Mesenchymal stem cell (in vitro differentiated cells and primary cell): Measurements from ENCODE around the gene SLC47A1.

Experiments
- DNase-seq: peaks from one replicate; pipeline ENCODE4 v3.0.0-alpha.2; 2013
- H2AFZ ChIP-seq: one replicate; pipeline ENCODE4 v1.6.1; 2013; ENCODE audit warnings: low read depth, mild to moderate bottlenecking, control low read depth, inconsistent platforms, low read length, moderate library complexity
- H2AK5ac ChIP-seq: 2 replicates; pipeline ENCODE4 v1.6.1; 2013; ENCODE audit warnings: low read length, moderate library complexity, mild to moderate bottlenecking, inconsistent platforms; ENCODE audit not compliant: severe bottlenecking
- H2BK120ac ChIP-seq: one replicate; pipeline ENCODE4 v1.6.1; 2013; ENCODE audit warnings: low read depth, mild to moderate bottlenecking, inconsistent platforms, low read length, moderate library complexity
- H2BK12ac ChIP-seq, 2 experiments: one replicate each; pipeline ENCODE4 v1.6.1; 2013; ENCODE audit warnings: inconsistent platforms in 2 of 2, low read length in 2 of 2, mild to moderate bottlenecking in 2 of 2, moderate library complexity in 2 of 2, control low read depth in 1 of 2
- H2BK15ac ChIP-seq: one replicate; pipeline ENCODE4 v1.6.1; 2013; ENCODE audit warnings: mild to moderate bottlenecking, low read depth, inconsistent platforms; ENCODE audit not compliant: poor library complexity, severe bottlenecking
- H2BK5ac ChIP-seq: 2 replicates; pipeline ENCODE4 v1.6.1; 2013; ENCODE audit warnings: low read depth, mild to moderate bottlenecking, low read length, control low read depth, inconsistent platforms; ENCODE audit not compliant: poor library complexity, severe bottlenecking
- H3K14ac ChIP-seq, 2 experiments: one replicate each; pipeline ENCODE4 v1.6.1; 2013; ENCODE audit warnings: inconsistent platforms in 2 of 2, low read length in 2 of 2, control low read depth in 1 of 2, mild to moderate bottlenecking in 1 of 2, moderate library complexity in 1 of 2
- H3K18ac ChIP-seq, 2 experiments: one replicate each; pipeline ENCODE4 v1.6.1; 2013; ENCODE audit warnings: inconsistent platforms in 2 of 2, low read length in 2 of 2, control low read depth in 1 of 2, low read depth in 1 of 2, mild to moderate bottlenecking in 1 of 2
- H3K23ac ChIP-seq, 2 experiments: one replicate each; pipeline ENCODE4 v1.6.1; 2013; ENCODE audit warnings: inconsistent platforms in 2 of 2, low read length in 2 of 2, mild to moderate bottlenecking in 2 of 2, moderate library complexity in 2 of 2, control low read depth in 1 of 2
- H3K27ac ChIP-seq: 2 replicates; pipeline ENCODE4 v1.5.1; 2013; ENCODE audit warnings: mild to moderate bottlenecking, moderate library complexity, low read length, control low read depth, inconsistent platforms; ENCODE audit not compliant: poor library complexity, severe bottlenecking
- H3K27me3 ChIP-seq, 2 experiments: 2 replicates each; pipeline versions ENCODE4 v1.6.1 to v1.7.0; 2013; ENCODE audit warnings: low read length in 2 of 2, mild to moderate bottlenecking in 2 of 2, moderate library complexity in 2 of 2, control low read depth in 1 of 2, inconsistent platforms in 1 of 2; ENCODE audit not compliant: control insufficient read depth in 1 of 2, insufficient read depth in 1 of 2
- H3K36me3 ChIP-seq, 2 experiments: 2 replicates each; pipeline versions ENCODE4 v1.6.1 to v1.7.0; 2013; ENCODE audit warnings: low read length in 2 of 2, control low read depth in 1 of 2, inconsistent platforms in 1 of 2, low read depth in 1 of 2, mild to moderate bottlenecking in 1 of 2; ENCODE audit not compliant: insufficient read depth in 2 of 2, control insufficient read depth in 1 of 2
- H3K4ac ChIP-seq, 2 experiments: one replicate each; pipeline ENCODE4 v1.6.1; 2013; ENCODE audit warnings: inconsistent platforms in 2 of 2, low read length in 2 of 2, mild to moderate bottlenecking in 2 of 2, moderate library complexity in 2 of 2, control low read depth in 1 of 2, low read depth in 1 of 2
- H3K4me1 ChIP-seq: 2 replicates; pipeline ENCODE4 v1.6.1; 2013; ENCODE audit warnings: low read depth, low read length, control low read depth; ENCODE audit not compliant: control insufficient read depth, insufficient read depth
- H3K4me2 ChIP-seq: 2 replicates; pipeline ENCODE4 v1.6.1; 2013; ENCODE audit warnings: low read length, mild to moderate bottlenecking, inconsistent platforms; ENCODE audit not compliant: poor library complexity, severe bottlenecking
- H3K4me3 ChIP-seq, 2 experiments: 2 replicates each; pipeline versions ENCODE4 v1.5.1 to v1.7.0; 2013; ENCODE audit warnings: low read length in 2 of 2, mild to moderate bottlenecking in 2 of 2, control low read depth in 1 of 2, low read depth in 1 of 2; ENCODE audit not compliant: insufficient read depth in 1 of 2
- H3K79me1 ChIP-seq: replicated peaks from 2 replicates; pipeline ENCODE4 v1.6.1; 2013; ENCODE audit warnings: mild to moderate bottlenecking, control low read depth, low read length, inconsistent platforms; ENCODE audit not compliant: poor library complexity, severe bottlenecking
- H3K9ac ChIP-seq: 2 replicates; pipeline ENCODE4 v1.7.0; 2013; ENCODE audit warnings: mild to moderate bottlenecking, low read length, moderate library complexity
- H3K9me3 ChIP-seq: 2 replicates; pipeline ENCODE4 v1.7.0; 2013; ENCODE audit warnings: mild to moderate bottlenecking, low read length; ENCODE audit not compliant: control insufficient read depth
- H4K8ac ChIP-seq: one replicate; pipeline ENCODE4 v1.6.1; 2013; ENCODE audit warnings: inconsistent platforms, mild to moderate bottlenecking, low read length, moderate library complexity
- H4K91ac ChIP-seq: one replicate; pipeline ENCODE4 v1.6.1; 2013; ENCODE audit warnings: mild to moderate bottlenecking, low read length, inconsistent platforms
- WGBS: methylation state at CpG from one replicate; pipeline ENCODE4 v1.1.7; 2013; ENCODE audit warnings: mixed read lengths; 5-methylcytosine and 5-hydroxymethylcytosine counted together

Gene SLC47A1

DNA sequence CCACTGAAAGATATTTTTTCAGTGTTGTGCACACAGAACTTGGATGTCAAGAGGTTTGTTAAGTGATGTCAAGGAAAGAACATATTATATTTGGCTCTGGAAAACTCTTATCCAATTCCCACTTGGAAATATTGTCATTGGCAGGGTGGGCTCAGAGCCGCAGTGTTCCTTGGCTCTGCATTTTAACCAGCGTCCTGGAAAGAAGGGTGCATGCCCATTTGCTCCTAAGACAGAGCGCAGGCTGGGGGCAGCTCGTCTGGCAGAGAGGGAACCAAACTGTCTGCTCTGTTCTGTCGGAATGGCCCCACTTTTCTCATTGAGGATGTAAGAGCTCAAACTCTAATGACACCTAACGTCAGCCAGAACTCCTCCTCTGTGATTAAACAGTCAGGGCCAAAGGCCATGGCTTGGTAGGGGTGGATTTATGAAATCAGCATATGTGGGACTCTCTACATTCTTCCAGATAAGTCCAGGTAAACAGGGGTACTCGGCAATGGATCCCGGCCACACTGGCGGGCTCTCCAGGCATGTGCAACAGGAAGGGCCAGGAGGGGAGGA is 18.0 kb downstream of the SLC47A1 start:
- no peak overlapping the region for H3K14ac ChIP-seq
- H3K79me1 ChIP-seq, result no peaks in the 10 kb centered on the region
- H3K23ac ChIP-seq, result no peak overlapping the region
- no peak overlapping the region for H2AK5ac ChIP-seq
- no peak overlapping the region for H4K91ac ChIP-seq
- H3K4me3 ChIP-seq, result no peak overlapping the region
- H3K4me2 ChIP-seq, result no peak overlapping the region
- no peak overlapping the region for H2BK120ac ChIP-seq
- peaks cover 1% of the 10 kb centered on the region for H3K4me1 ChIP-seq
- no peaks in the 10 kb centered on the region for H3K9me3 ChIP-seq
- no peak overlapping the region for H3K27ac ChIP-seq
- H2BK15ac ChIP-seq, result no peak overlapping the region
- no peak overlapping the region for H4K8ac ChIP-seq
- no peak overlapping the region for H2AFZ ChIP-seq
- H3K36me3 ChIP-seq, result no peaks in the 10 kb centered on the region
- H3K9ac ChIP-seq, result no peak overlapping the region
- H3K18ac ChIP-seq, result no peak overlapping the region
- H2BK5ac ChIP-seq, result no peak overlapping the region
- no peak overlapping the region for H2BK12ac ChIP-seq
- H3K27me3 ChIP-seq, result peaks cover 15 to 38% of the 10 kb centered on the region in 2 experiments
- 74% methylated on average over 8 of the region's 9 CpGs for WGBS
- no peak overlapping the region for H3K4ac ChIP-seq
- DNase-seq, result no peak

DNA sequence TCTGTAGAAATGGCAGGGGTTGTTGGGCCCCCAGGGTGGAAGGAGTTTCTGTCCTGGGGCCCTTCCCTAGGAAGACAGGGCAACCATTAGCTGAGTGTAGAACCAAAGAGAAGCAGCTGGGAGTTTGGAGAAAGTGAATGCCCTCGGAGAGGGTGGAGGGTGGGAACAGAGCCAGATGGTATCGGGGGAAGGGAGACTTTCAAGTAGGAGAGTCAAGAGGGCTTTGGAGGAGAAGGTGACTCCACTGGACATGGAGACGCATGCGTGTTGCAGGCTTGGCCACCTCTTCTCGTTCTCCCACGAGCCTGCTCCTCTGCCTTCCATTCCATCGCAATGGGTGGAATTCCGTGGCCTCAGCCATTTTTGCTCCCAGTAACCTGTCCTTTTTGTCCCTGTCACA is 19.4 kb downstream of the SLC47A1 start:
- WGBS, result 91% methylated on average over 8 of the region's 8 CpGs
- H3K9ac ChIP-seq, result no peak overlapping the region
- peaks cover 1% of the 10 kb centered on the region for H3K9me3 ChIP-seq
- H2BK15ac ChIP-seq, result no peak overlapping the region
- no peak overlapping the region for H2AK5ac ChIP-seq
- no peak overlapping the region for H3K27ac ChIP-seq
- H4K8ac ChIP-seq, result no peak overlapping the region
- no peaks in the 10 kb centered on the region for H3K79me1 ChIP-seq
- H3K27me3 ChIP-seq, result peaks cover 15 to 38% of the 10 kb centered on the region in 2 experiments
- H2BK120ac ChIP-seq, result no peak overlapping the region
- H3K4me2 ChIP-seq, result no peak overlapping the region
- no peak overlapping the region for H3K23ac ChIP-seq
- H3K4me1 ChIP-seq, result peaks cover 1% of the 10 kb centered on the region
- H2AFZ ChIP-seq, result no peak overlapping the region
- H2BK5ac ChIP-seq, result no peak overlapping the region
- no peak for DNase-seq
- H2BK12ac ChIP-seq, result no peak overlapping the region
- no peaks in the 10 kb centered on the region for H3K36me3 ChIP-seq
- H3K18ac ChIP-seq, result no peak overlapping the region
- no peak overlapping the region for H3K4me3 ChIP-seq
- no peak overlapping the region for H4K91ac ChIP-seq
- H3K14ac ChIP-seq, result no peak overlapping the region
- no peak overlapping the region for H3K4ac ChIP-seq

DNA sequence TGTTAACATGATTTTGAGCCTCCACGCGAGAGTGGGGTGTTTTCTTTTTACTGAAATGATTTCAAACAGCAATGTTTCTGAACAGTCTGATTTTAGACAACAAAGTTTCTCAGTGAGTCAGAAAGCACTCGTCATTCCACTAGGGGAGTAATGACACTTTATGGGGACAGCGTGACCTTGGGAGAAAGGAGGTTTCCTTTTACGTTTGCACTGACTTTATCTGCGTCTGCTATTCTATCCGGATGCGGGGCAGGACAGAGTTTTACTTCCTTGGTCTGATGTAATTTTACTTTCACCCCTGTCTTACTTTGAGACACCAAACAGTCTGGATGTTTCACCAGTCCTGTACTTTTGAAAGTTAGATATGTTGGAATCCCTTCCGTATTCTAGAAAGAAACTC is 20.7 kb downstream of the SLC47A1 start:
- H3K14ac ChIP-seq, result no peak overlapping the region
- H3K4me2 ChIP-seq, result no peak overlapping the region
- H3K4me3 ChIP-seq, result peak overlapping the region in 1 of 2 experiments; percentile 6
- no peak overlapping the region for H3K27ac ChIP-seq
- no peak overlapping the region for H2BK120ac ChIP-seq
- no peak overlapping the region for H3K18ac ChIP-seq
- H2BK15ac ChIP-seq, result no peak overlapping the region
- H2BK5ac ChIP-seq, result no peak overlapping the region
- H3K79me1 ChIP-seq, result no peaks in the 10 kb centered on the region
- no peak overlapping the region for H3K4ac ChIP-seq
- 79% methylated on average over 8 of the region's 9 CpGs for WGBS
- no peaks in the 10 kb centered on the region for H3K36me3 ChIP-seq
- no peak overlapping the region for H4K8ac ChIP-seq
- H2AK5ac ChIP-seq, result no peak overlapping the region
- no peak overlapping the region for H4K91ac ChIP-seq
- H3K27me3 ChIP-seq, result peaks cover 15 to 42% of the 10 kb centered on the region in 2 experiments
- DNase-seq, result no peak
- peak overlapping the region; percentile 53 for H3K9ac ChIP-seq
- H3K4me1 ChIP-seq, result peaks cover 1% of the 10 kb centered on the region
- H3K23ac ChIP-seq, result no peak overlapping the region
- peaks cover 5% of the 10 kb centered on the region for H3K9me3 ChIP-seq
- H2BK12ac ChIP-seq, result no peak overlapping the region
- no peak overlapping the region for H2AFZ ChIP-seq

DNA sequence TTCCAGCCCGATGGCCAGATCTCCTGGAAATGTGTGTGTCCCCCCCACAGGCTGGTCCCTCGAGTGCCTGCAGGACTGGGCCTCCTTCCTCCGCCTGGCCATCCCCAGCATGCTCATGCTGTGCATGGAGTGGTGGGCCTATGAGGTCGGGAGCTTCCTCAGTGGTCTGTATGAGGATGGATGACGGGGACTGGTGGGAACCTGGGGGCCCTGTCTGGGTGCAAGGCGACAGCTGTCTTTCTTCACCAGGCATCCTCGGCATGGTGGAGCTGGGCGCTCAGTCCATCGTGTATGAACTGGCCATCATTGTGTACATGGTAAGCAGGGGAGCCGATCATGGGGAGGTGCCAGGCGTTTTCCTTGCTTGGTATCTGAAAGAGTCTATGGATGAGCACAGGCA is 22.1 kb downstream of the SLC47A1 start:
- H3K4ac ChIP-seq, result no peak overlapping the region
- no peak overlapping the region for H3K23ac ChIP-seq
- no peak overlapping the region for H2BK12ac ChIP-seq
- H3K9me3 ChIP-seq, result peaks cover 5% of the 10 kb centered on the region
- no peak overlapping the region for H2AFZ ChIP-seq
- H2BK15ac ChIP-seq, result no peak overlapping the region
- no peak overlapping the region for H2BK5ac ChIP-seq
- H2AK5ac ChIP-seq, result no peak overlapping the region
- H3K27me3 ChIP-seq, result peaks cover 22 to 46% of the 10 kb centered on the region in 2 experiments
- H3K18ac ChIP-seq, result no peak overlapping the region
- DNase-seq, result no peak
- H4K8ac ChIP-seq, result no peak overlapping the region
- no peak overlapping the region for H3K4me2 ChIP-seq
- H3K27ac ChIP-seq, result no peak overlapping the region
- H3K79me1 ChIP-seq, result no peaks in the 10 kb centered on the region
- no peak overlapping the region for H4K91ac ChIP-seq
- no peaks in the 10 kb centered on the region for H3K4me1 ChIP-seq
- H3K4me3 ChIP-seq, result no peak overlapping the region
- no peak overlapping the region for H3K14ac ChIP-seq
- WGBS, result 89% methylated on average over 11 of the region's 11 CpGs
- H3K36me3 ChIP-seq, result no peaks in the 10 kb centered on the region
- no peak overlapping the region for H3K9ac ChIP-seq
- no peak overlapping the region for H2BK120ac ChIP-seq
